COLO668 (cell line): ENCODE results near the gene MFSD12.

ENCODE experiments used
- DNase-seq: peaks from one replicate; lab custom pipeline; 2025; ENCODE audit not compliant: unreplicated experiment; lab: John Stamatoyannopoulos, UW

MFSD12 gene

DNA sequence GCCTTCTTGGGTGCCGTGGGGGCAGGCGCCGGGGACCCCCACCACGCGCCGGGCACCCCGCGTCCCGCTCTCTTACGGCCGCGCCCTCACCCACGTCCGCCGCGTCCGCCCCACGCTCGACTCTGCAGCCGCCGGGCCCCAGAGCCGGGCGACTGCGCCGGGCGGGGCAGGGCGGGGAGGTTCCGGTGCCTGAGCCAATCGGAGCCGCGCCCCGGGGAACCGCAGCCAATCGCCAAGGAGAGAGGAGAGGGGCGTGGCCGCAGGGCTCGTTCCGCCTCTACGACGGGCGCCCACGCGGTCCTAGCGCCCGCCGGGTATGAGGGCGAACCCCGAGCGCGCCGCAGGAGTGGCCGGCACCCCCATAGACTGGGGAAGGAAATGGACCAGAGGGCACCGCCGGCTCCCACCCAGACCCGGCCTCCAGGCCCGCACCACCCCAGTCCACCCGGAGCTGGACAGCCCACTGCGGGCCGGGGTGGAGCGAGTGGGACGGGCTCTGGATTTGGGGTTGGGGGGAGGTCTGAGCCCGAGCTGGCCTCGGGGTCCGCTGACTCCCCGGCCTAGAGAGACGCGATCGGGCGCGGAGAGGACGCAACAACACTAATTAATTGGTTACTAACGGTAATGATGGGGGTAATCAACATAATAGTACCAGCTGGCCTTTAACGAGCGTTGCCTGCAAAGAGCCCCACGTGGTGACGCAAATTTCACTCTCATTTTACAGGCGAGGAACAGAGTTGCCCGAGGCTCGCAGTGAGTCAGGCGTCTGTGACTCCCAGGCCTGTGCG, at the start of gene MFSD12:
Gene MFSD12, minus strand, starts transcription at position 126 of the 788 bp plus-strand sequence. CDS start 183 bp downstream, outside the sequence.
- DNase-seq: peak; percentile 98

- DNase-seq: peak; percentile 42
Observed at GRCh38 chr19:3606690-3607289, 49.4 kb upstream of the MFSD12 start, which contains the start of gene TBXA2R. TSS of gene TBXA2R (minus strand) at chr19:3606875. CDS start at chr19:3600634, 6,241 bp downstream.

DNA sequence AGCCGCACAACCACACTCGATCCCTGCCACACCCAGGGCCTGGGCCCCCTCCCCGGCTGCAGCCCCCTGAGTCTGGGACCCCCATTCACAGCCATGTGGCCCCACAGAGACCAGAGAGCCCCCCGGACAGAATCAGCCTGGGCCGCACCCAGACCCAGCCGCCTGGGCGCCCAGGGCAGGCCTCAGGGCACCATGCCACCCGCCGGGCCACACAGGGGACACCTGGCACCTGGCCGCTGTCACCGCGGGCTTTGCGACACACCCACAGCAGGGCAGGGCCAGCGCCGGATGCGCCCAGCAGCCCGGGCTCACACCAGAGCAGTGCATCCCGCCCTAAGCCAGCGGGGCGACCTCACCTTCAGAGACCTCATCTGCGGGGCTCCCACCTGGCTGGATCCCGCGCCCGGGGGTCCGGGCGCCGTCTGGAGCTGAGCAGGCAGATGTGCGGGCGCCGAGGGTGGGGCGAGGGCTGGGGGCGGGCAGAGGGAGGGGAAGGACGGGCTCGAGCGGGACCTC, 48.8 kb upstream of the MFSD12 start:
- peak; percentile 88 for DNase-seq

DNA sequence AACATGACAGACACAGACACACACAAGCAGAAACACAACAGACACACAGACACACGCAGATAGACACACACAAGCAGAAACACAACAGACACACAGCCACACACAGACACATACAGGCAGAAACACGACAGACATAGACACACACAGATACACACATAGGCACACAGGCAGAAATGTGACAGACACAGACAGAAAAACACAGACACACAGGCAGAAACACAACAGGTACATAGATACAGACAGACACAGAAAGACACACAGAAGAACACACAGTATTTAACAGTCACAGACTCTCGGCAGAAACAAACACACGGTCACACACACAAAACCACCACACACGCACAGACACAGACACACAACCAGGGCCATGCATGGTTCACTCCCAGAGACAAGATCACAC, 48.4 kb upstream of the MFSD12 start:
- DNase-seq: peak; percentile 36

DNA sequence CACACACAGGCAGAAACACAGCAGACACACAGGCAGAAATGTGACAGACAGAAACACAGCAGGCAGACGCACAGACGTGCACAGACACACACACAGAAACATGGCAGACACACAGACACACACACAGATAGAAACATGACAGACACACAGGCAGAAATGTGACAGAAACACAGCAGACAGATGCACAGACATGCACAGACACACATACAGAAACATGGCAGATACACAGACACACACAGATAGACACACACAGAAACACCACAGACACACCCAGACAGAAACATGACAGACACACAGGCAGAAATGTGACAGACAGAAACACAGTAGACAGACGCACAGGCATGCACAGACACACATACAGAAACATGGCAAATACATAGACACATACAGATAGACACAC, 48.0 kb upstream of the MFSD12 start:
- no peak for DNase-seq

- no peak for DNase-seq
Observed at GRCh38 chr19:3604987-3605343, 47.6 kb upstream of the MFSD12 start.

- no peak for DNase-seq
Observed at GRCh38 chr19:3604227-3604986, 47.0 kb upstream of the MFSD12 start.

GRCh38 chr19:3603121-3603811, 45.9 kb upstream of the MFSD12 start:
- DNase-seq: no peak

DNA sequence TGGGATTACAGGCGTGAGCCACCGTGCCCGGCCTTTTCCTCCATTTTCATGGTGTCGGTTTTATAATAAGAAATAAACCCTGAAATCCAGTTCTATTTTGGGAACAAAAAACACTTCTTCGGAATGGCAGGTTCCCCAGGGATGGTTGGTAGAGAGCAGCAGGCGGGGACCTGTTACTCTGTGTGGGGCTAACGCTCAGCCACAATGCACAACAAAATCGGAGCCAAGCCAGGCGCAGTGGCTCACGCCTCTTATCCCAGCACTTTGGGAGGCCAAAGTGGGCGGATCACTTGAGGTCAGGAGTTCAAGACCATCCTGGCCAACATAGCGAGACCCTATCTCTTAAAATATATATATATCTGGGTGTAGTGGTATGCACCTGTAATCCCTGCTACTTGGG, 43.6 kb upstream of the MFSD12 start:
- no peak for DNase-seq

GRCh38 chr19:3599776-3600187, 42.4 kb upstream of the MFSD12 start:
- no peak for DNase-seq

- no peak for DNase-seq
Observed at GRCh38 chr19:3595521-3596061, 38.2 kb upstream of the MFSD12 start.

DNA sequence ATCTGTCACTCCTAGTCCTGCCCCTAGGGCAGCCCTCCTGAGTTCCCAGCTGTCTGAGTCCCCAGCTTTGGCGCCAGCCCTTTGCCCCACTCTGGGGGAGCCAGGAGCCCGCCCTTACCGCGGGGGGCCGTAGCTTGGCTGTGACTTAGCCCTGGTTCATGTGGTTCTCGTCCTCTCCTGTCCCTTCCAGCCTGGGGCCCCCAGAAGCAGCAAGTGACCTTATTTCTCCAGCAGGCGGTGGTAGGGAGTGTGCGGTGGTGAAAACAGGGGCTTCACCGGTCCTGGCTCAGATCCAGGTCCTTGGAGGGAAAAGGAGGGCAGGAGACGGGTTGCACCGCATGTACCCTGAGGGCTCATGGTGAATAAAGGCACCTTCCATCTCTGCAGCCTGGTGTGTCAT, 35.8 kb upstream of the MFSD12 start:
- no peak for DNase-seq

- no peak for DNase-seq
Observed at GRCh38 chr19:3591876-3592613, 34.7 kb upstream of the MFSD12 start.

DNA sequence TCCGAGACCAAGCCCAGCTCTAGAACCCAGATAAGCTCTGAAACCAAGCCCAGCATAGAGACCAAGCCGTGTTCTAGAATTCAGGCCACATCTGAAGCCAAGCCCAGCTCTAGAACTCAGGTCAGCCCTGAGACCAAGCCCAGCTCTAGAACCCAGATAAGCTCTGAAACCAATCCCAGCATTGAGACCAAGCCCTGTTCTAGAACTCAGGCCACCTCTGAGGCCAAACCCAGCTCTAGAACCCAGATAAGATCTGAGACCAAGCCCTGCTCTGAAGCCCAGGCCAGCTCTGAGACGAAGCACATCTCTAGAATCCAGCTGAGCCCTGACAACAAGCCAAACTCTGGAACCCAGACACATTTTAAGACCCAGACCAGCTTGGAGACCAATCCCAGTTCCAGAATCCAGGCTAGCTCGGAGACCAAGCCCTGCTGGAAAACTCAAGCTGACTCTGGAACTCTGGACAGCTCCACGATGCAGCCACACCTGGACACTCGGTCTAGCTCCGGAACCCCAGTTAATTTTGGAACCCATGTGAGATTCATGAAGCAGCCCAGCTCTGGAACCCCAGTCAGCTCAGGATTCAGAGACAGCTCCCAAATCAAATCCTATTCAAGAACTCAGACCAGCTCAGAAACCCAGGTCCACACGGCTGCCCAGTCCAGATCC, 33.7 kb upstream of the MFSD12 start:
- DNase-seq: no peak

GRCh38 chr19:3589949-3590348, 32.6 kb upstream of the MFSD12 start:
- no peak for DNase-seq

DNA sequence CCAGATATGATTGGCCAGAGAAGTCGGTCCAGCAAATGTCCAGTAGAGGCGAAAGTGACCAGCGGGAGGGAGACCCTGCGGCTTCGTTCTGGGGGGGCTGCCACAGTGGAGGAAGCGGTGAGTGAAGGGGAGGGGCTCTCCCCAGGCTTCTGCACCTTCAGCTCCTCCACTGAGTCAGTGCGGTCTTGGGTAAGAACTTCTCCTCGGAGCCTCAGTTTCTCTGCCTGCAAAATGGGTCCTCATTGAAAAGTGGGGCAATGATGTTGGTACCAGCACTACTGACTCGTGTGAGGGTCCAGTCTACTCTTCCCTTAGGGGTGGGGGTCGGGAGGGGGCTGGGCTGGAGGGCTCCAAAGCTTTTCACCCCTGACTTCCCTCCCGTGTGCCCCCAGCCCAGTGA, 32.1 kb upstream of the MFSD12 start:
- DNase-seq: no peak

GRCh38 chr19:3586707-3587346, 29.4 kb upstream of the MFSD12 start:
- DNase-seq: no peak

DNA sequence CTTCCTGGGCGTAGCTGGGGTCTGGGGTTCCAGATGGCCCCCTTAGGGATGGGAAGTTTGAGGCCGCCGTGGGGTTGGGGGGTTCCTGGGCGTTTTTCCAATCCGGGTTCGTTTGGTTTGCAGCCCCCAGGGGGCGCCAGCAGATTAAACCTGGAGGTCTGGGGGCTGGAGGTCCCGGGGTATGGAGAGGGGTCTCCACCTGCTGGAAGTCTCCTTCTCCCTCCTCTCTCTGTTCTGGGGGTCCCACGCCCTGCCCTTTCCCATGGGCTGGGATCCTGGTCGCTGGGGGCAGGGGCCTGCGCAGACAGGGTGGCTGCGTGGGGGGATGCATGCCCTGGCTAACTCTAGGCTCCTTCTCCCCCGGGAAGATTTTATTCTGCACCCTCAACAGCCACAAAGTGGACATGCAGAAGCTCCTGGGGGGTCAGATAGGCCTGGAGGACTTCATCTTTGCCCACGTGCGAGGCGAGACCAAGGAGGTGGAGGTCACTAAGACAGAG, 28.8 kb upstream of the MFSD12 start:
- DNase-seq: peak; percentile 36
